K562 (cell line): ENCODE data around the gene MCCD1. TPM values are rescaled to one million over a fixed set of nuclear protein-coding genes. Genes with fewer than 3 reads are reported as not detected.

Experiments
- CREBBP ChIP-seq: IDR thresholded peaks from one replicate; pipeline ENCODE4 v1.6.1; 2012; ENCODE audit warnings: low read depth, mild to moderate bottlenecking, control low read depth, inconsistent platforms, low read length
- GATAD2A ChIP-seq: fragments of 450-650 bp; IDR thresholded peaks from 2 replicates; pipeline ENCODE4 v1.6.1; 2017
- HSF4 ChIP-seq: fragments of 250-450 bp; sonication (Bioruptor Pico); IDR thresholded peaks from 2 replicates; pipeline ENCODE4 v2.1.2; 2022; ENCODE audit warnings: mild to moderate bottlenecking, moderate library complexity, borderline replicate concordance
- MECOM ChIP-seq: fragments of 250-450 bp; sonication (Bioruptor Pico); IDR thresholded peaks from 2 replicates; pipeline ENCODE4 v1.8.0; 2022; ENCODE audit warnings: inconsistent platforms
- MEF2A ChIP-seq: IDR thresholded peaks from 2 replicates; pipeline ENCODE4 v1.6.1; 2011; ENCODE audit warnings: low read depth, mild to moderate bottlenecking, low read length, moderate library complexity; ENCODE audit not compliant: control insufficient read depth
- NCOA4 ChIP-seq: fragments of 450-650 bp; IDR thresholded peaks from 2 replicates; pipeline ENCODE4 v1.6.1; 2018; ENCODE audit warnings: mild to moderate bottlenecking; ENCODE audit not compliant: partially characterized antibody
- OTX1 ChIP-seq: fragments of 450-650 bp; formaldehyde crosslinking; IDR thresholded peaks from 2 replicates; pipeline ENCODE4 v1.4.0; 2022; ENCODE audit warnings: mild to moderate bottlenecking
- PTBP1 ChIP-seq: fragments of 200-400 bp; formaldehyde crosslinking; IDR thresholded peaks from 2 replicates; pipeline ENCODE4 v1.6.1; 2017; ENCODE audit warnings: low read depth, low read length
- RNF2 ChIP-seq: sonication (generic); IDR thresholded peaks from 2 replicates; pipeline ENCODE4 v1.6.1; 2016
- SAFB2 ChIP-seq: fragments of 200-400 bp; formaldehyde crosslinking; IDR thresholded peaks from 2 replicates; pipeline ENCODE4 v1.6.1; 2018; ENCODE audit warnings: borderline replicate concordance, low read length, low read depth, moderate library complexity; ENCODE audit not compliant: severe bottlenecking
- SMC3 ChIP-seq: conservative IDR thresholded peaks from 2 replicates; pipeline ENCODE4 v1.6.1; 2011; ENCODE audit warnings: low read depth, low read length, improper control_type of control experiment; ENCODE audit not compliant: insufficient read depth
- STAT5B ChIP-seq: fragments of 250-450 bp; sonication (Bioruptor Pico); IDR thresholded peaks from 2 replicates; pipeline ENCODE4 v1.8.0; 2021; ENCODE audit warnings: mild to moderate bottlenecking, inconsistent platforms
- U2AF2 ChIP-seq: fragments of 200-400 bp; formaldehyde crosslinking; optimal IDR thresholded peaks from 2 replicates; pipeline ENCODE3; 2017; ENCODE audit warnings: low read depth, mild to moderate bottlenecking, low read length
- YBX1 ChIP-seq: fragments of 450-650 bp; IDR thresholded peaks from 2 replicates; pipeline ENCODE4 v1.7.1; 2016; ENCODE audit warnings: mild to moderate bottlenecking
- ZNF140 ChIP-seq: fragments of 250-450 bp; sonication (Bioruptor Pico); IDR thresholded peaks from 2 replicates; pipeline ENCODE4 v1.8.0; 2021; ENCODE audit warnings: moderate library complexity, mild to moderate bottlenecking, inconsistent platforms
- ZNF24 ChIP-seq: fragments of 450-650 bp; IDR thresholded peaks from 2 replicates; pipeline ENCODE4 v1.6.1; 2016
- ZNF79 ChIP-seq: fragments of 250-450 bp; sonication (Bioruptor Pico); IDR thresholded peaks from 2 replicates; pipeline ENCODE4 v1.4.0; 2020; ENCODE audit warnings: low read depth, mild to moderate bottlenecking, moderate library complexity
- polyA plus RNA-seq, 8 experiments: library from polyadenylated mRNA; depleted of rRNA in 4 of 8; stranded (reverse) in 5 of 8; unstranded in 3 of 8; fragments of >200 nt; fragmentation: Nextera tagmentation in 2 of 8; fragmentation: Illumina TruSeq in 1 of 8; extraction: Ambion mirVana in 2 of 8; extraction: Trizol in 1 of 8; gene quantifications; 2 replicates each; pipeline versions ENCODE4 v1.2.1 to v1.2.3, GENCODE V29; 2011 to 2014; ENCODE audit warnings: inconsistent platforms in 1 of 8, missing spikeins in 1 of 8
- total RNA-seq, 7 experiments: library from RNA; depleted of rRNA in 6 of 7; stranded (reverse); fragments of >200 nt in 6 of 7; fragmentation: Illumina TruSeq in 2 of 7; extraction: Trizol in 2 of 7; gene quantifications; 2 replicates each; pipeline versions ENCODE4 v1.2.1 to v1.2.3, GENCODE V29; 2011 to 2021; ENCODE audit warnings: low replicate concordance in 1 of 7
- TF ChIP-seq, protein P1 (sequence below): fragments of 450-650 bp; IDR thresholded peaks from 2 replicates; pipeline ENCODE4 v1.6.1; 2016; ENCODE audit warnings: low read depth
- TF ChIP-seq, protein P2 (sequence below): fragments of 450-650 bp; IDR thresholded peaks from 2 replicates; pipeline ENCODE4 v1.6.1; 2016; ENCODE audit warnings: mild to moderate bottlenecking
- TF ChIP-seq, protein P3 (sequence below): fragments of 250-450 bp; sonication (Bioruptor Pico); IDR thresholded peaks from 2 replicates; pipeline ENCODE4 v1.8.0; 2022; ENCODE audit warnings: inconsistent platforms, mild to moderate bottlenecking, moderate library complexity, borderline replicate concordance

Gene MCCD1
- total and polyA plus RNA-seq, 9 of the 15 experiments (the other 6 are each of a cell fraction or from before 2014, with no cell fraction given): not detected

DNA sequence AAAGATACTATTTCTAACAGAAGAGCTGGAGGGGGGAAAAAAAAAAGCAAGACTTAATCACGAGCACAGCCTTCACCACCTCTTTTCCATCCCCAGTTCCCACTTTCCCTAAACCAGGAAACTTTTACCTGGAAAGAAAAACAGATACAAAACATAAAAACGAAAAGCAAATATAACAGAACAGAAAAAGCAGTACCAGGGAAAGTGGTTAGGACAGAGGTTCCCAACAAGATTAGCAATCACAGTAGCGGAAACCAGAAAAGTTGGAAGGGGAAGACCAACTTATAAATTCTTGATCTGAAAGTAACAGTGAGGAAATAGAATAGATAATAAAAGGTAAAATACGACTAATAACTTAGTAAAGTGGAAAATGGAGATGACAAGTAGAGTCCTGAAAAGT is 11.9 kb downstream of the MCCD1 start (continued):
- TF ChIP-seq, protein P1, sequence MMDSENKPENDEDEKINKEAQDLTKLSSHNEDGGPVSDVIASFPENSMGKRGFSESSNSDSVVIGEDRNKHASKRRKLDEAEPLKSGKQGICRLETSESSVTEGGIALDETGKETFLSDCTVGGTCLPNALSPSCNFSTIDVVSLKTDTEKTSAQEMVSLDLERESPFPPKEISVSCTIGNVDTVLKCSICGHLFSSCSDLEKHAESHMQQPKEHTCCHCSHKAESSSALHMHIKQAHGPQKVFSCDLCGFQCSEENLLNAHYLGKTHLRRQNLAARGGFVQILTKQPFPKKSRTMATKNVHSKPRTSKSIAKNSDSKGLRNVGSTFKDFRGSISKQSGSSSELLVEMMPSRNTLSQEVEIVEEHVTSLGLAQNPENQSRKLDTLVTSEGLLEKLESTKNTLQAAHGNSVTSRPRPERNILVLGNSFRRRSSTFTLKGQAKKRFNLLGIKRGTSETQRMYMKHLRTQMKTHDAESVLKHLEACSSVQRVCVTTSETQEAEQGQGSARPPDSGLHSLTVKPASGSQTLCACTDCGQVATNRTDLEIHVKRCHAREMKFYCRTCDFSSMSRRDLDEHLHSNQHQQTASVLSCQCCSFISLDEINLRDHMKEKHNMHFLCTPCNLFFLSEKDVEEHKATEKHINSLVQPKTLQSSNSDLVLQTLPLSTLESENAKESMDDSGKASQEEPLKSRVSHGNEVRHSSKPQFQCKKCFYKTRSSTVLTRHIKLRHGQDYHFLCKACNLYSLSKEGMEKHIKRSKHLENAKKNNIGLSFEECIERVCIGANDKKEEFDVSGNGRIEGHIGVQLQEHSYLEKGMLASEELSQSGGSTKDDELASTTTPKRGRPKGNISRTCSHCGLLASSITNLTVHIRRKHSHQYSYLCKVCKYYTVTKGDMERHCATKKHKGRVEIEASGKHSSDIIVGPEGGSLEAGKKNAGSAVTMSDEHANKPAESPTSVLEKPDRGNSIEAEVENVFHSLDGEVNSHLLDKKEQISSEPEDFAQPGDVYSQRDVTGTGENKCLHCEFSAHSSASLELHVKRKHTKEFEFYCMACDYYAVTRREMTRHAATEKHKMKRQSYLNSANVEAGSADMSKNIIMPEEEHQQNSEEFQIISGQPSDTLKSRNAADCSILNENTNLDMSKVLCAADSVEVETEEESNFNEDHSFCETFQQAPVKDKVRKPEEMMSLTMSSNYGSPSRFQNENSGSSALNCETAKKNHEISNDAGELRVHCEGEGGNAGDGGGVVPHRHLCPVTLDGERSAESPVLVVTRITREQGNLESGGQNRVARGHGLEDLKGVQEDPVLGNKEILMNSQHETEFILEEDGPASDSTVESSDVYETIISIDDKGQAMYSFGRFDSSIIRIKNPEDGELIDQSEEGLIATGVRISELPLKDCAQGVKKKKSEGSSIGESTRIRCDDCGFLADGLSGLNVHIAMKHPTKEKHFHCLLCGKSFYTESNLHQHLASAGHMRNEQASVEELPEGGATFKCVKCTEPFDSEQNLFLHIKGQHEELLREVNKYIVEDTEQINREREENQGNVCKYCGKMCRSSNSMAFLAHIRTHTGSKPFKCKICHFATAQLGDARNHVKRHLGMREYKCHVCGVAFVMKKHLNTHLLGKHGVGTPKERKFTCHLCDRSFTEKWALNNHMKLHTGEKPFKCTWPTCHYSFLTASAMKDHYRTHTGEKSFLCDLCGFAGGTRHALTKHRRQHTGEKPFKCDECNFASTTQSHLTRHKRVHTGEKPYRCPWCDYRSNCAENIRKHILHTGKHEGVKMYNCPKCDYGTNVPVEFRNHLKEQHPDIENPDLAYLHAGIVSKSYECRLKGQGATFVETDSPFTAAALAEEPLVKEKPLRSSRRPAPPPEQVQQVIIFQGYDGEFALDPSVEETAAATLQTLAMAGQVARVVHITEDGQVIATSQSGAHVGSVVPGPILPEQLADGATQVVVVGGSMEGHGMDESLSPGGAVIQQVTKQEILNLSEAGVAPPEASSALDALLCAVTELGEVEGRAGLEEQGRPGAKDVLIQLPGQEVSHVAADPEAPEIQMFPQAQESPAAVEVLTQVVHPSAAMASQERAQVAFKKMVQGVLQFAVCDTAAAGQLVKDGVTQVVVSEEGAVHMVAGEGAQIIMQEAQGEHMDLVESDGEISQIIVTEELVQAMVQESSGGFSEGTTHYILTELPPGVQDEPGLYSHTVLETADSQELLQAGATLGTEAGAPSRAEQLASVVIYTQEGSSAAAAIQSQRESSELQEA: 0 out of 2 replicates have a peak, but pooled peaks have one; percentile 18
- no peak for TF ChIP-seq ZNF140 (CRISPR knock-in tag)
- no peak for TF ChIP-seq YBX1
- TF ChIP-seq CREBBP: no peak
- no peak for TF ChIP-seq ZNF79 (CRISPR knock-in tag)
- no peak for TF ChIP-seq SMC3
- no peak for TF ChIP-seq MECOM (CRISPR knock-in tag)
- TF ChIP-seq MEF2A: no peak
- no peak for TF ChIP-seq RNF2
- no peak for TF ChIP-seq PTBP1
- no peak for TF ChIP-seq GATAD2A
- TF ChIP-seq ZNF24: no peak
- peak; percentile 30 for TF ChIP-seq NCOA4
- TF ChIP-seq SAFB2: no peak
- TF ChIP-seq, protein P2, sequence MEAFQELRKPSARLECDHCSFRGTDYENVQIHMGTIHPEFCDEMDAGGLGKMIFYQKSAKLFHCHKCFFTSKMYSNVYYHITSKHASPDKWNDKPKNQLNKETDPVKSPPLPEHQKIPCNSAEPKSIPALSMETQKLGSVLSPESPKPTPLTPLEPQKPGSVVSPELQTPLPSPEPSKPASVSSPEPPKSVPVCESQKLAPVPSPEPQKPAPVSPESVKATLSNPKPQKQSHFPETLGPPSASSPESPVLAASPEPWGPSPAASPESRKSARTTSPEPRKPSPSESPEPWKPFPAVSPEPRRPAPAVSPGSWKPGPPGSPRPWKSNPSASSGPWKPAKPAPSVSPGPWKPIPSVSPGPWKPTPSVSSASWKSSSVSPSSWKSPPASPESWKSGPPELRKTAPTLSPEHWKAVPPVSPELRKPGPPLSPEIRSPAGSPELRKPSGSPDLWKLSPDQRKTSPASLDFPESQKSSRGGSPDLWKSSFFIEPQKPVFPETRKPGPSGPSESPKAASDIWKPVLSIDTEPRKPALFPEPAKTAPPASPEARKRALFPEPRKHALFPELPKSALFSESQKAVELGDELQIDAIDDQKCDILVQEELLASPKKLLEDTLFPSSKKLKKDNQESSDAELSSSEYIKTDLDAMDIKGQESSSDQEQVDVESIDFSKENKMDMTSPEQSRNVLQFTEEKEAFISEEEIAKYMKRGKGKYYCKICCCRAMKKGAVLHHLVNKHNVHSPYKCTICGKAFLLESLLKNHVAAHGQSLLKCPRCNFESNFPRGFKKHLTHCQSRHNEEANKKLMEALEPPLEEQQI: no peak
- TF ChIP-seq STAT5B: no peak
- no peak for TF ChIP-seq U2AF2
- TF ChIP-seq, protein P3, sequence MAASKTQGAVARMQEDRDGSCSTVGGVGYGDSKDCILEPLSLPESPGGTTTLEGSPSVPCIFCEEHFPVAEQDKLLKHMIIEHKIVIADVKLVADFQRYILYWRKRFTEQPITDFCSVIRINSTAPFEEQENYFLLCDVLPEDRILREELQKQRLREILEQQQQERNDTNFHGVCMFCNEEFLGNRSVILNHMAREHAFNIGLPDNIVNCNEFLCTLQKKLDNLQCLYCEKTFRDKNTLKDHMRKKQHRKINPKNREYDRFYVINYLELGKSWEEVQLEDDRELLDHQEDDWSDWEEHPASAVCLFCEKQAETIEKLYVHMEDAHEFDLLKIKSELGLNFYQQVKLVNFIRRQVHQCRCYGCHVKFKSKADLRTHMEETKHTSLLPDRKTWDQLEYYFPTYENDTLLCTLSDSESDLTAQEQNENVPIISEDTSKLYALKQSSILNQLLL (CRISPR knock-in tag): no peak
- no peak for TF ChIP-seq HSF4 (CRISPR knock-in tag)
- TF ChIP-seq OTX1 (CRISPR knock-in tag): 0 out of 2 replicates have a peak, but pooled peaks have one; percentile 64
